HepG2 (cell line): ENCODE data around the gene COQ4. TPM values are rescaled to one million over a fixed set of nuclear protein-coding genes. Genes with fewer than 3 reads are reported as not detected.

Source experiments
- ATAC-seq: fragments of 200-7000 bp; cut with Tn5 transposase; 3 replicates; pipeline ENCODE4 v1.9.1; 2020; ENCODE audit warnings: mild to moderate bottlenecking, moderate library complexity
- BruUV-seq: library from RNA; stranded (reverse); fragments of 400-500 nt; replicated peaks from 2 replicates; lab custom pipeline; 2021; lab: Mats Ljungman, UMichigan
- CTCF ChIA-PET: fragments of 300-600 bp; formaldehyde crosslinking; extraction: SDS; loops from one replicate; lab custom pipeline; 2021; ENCODE audit warnings: low total read pairs, inconsistent platforms, low intra/inter-chr PET ratio; lab: Yijun Ruan, JAX
- POLR2A ChIA-PET: fragments of 350-600 bp; sonication (Branson Sonifier 250); formaldehyde crosslinking; loops from one replicate; lab custom pipeline; 2020; ENCODE audit warnings: antibody characterized with exemption, inconsistent platforms; lab: Yijun Ruan, JAX
- DNase-seq: peaks from one replicate; pipeline ENCODE4 v3.0.0-alpha.2; 2015; ENCODE audit warnings: low spot score
- FAIRE-seq: peaks from 3 replicates; lab custom pipeline; 2011; peaks lifted over from hg19 to GRCh38; lab: Jason Lieb, UNC
- H2AFZ ChIP-seq: one replicate; pipeline ENCODE4 v1.6.1; 2011; ENCODE audit warnings: low read length, inconsistent platforms
- H3K27ac ChIP-seq: fragments of 300-600 bp; 3 replicates; pipeline ENCODE4 v1.8.0; 2011; ENCODE audit warnings: mixed run types, mild to moderate bottlenecking, mixed read lengths, low read length, inconsistent platforms; ENCODE audit not compliant: insufficient read depth; ENCODE audit errors: extremely low read length
- H3K27me3 ChIP-seq, 2 experiments: fragments of 200-600 bp in 1 of 2; 2 replicates in 1 of 2; 3 replicates in 1 of 2; pipeline versions ENCODE4 v1.6.0 to v1.8.0; 2011; ENCODE audit warnings: low read length in 2 of 2, mild to moderate bottlenecking in 2 of 2, moderate library complexity in 2 of 2, inconsistent platforms in 1 of 2; ENCODE audit not compliant: insufficient read depth in 2 of 2, control insufficient read depth in 1 of 2
- H3K36me3 ChIP-seq, 2 experiments: fragments of 200-600 bp in 1 of 2; replicated peaks in 1 of 2; 2 replicates in 1 of 2; 3 replicates in 1 of 2; pipeline versions ENCODE4 v1.5.1 to v1.8.0; 2011; ENCODE audit warnings: low read length in 2 of 2, inconsistent platforms in 1 of 2; ENCODE audit not compliant: insufficient read depth in 2 of 2, control insufficient read depth in 1 of 2
- H3K4me1 ChIP-seq: 2 replicates; pipeline ENCODE4 v1.5.1; 2012; ENCODE audit warnings: low read length, inconsistent platforms; ENCODE audit not compliant: insufficient read depth
- H3K4me2 ChIP-seq: 2 replicates; pipeline ENCODE4 v1.6.0; 2011; ENCODE audit warnings: low read depth, low read length, inconsistent platforms
- H3K4me3 ChIP-seq, 3 experiments: fragments of 200-600 bp in 1 of 3; sonication (generic), shearing (Covaris generic) in 1 of 3; replicated peaks in 1 of 3; 2 replicates each; pipeline ENCODE4 v1.5.1; 2011 to 2016; ENCODE audit warnings: low read length in 3 of 3, inconsistent platforms in 2 of 3, low read depth in 2 of 3, mild to moderate bottlenecking in 2 of 3, control low read depth in 1 of 3, mixed read lengths in 1 of 3; ENCODE audit not compliant: insufficient read depth in 1 of 3
- H3K79me2 ChIP-seq: one replicate; pipeline ENCODE4 v1.6.1; 2011; ENCODE audit warnings: low read length, inconsistent platforms; ENCODE audit not compliant: insufficient read depth
- H3K9ac ChIP-seq: 2 replicates; pipeline ENCODE4 v1.6.0; 2011; ENCODE audit warnings: mild to moderate bottlenecking, low read depth, low read length, inconsistent platforms; ENCODE audit not compliant: insufficient read depth
- H3K9me3 ChIP-seq: 2 replicates; pipeline ENCODE4 v1.5.1; 2012; ENCODE audit warnings: mild to moderate bottlenecking, low read length
- H4K20me1 ChIP-seq: 2 replicates; pipeline ENCODE4 v1.6.0; 2011; ENCODE audit warnings: inconsistent platforms, mild to moderate bottlenecking, low read length, moderate library complexity; ENCODE audit not compliant: insufficient read depth
- ATM ChIP-seq: fragments of 450-650 bp; IDR thresholded peaks from 2 replicates; pipeline ENCODE4 v1.7.1; 2017; ENCODE audit warnings: mild to moderate bottlenecking, borderline replicate concordance
- FOSL2 ChIP-seq: sonication (generic); formaldehyde crosslinking; IDR thresholded peaks from 2 replicates; pipeline ENCODE4 v1.4.0; 2020; ENCODE audit warnings: missing genetic modification reagents
- JDP2 ChIP-seq: sonication (generic); formaldehyde crosslinking; IDR thresholded peaks from 2 replicates; pipeline ENCODE4 v1.8.1; 2022; ENCODE audit warnings: missing genetic modification reagents, borderline replicate concordance
- KDM3A ChIP-seq: IDR thresholded peaks from 2 replicates; pipeline ENCODE4 v1.6.1; 2018; ENCODE audit warnings: low read depth, missing compliant biosample characterization
- MTA1 ChIP-seq: sonication (generic); formaldehyde crosslinking; IDR thresholded peaks from 2 replicates; pipeline ENCODE4 v1.4.0; 2020; ENCODE audit warnings: missing genetic modification reagents, mild to moderate bottlenecking, borderline replicate concordance
- MZF1 ChIP-seq: sonication (generic); formaldehyde crosslinking; IDR thresholded peaks from 2 replicates; pipeline ENCODE4 v1.8.1; 2023; ENCODE audit warnings: mild to moderate bottlenecking, missing genetic modification reagents, borderline replicate concordance
- PHF20 ChIP-seq: sonication (generic); formaldehyde crosslinking; IDR thresholded peaks from 2 replicates; pipeline ENCODE4 v1.5.0; 2020; ENCODE audit warnings: mild to moderate bottlenecking, missing genetic modification reagents
- RCOR2 ChIP-seq: IDR thresholded peaks from 2 replicates; pipeline ENCODE4 v1.6.1; 2016; ENCODE audit warnings: missing biosample characterization, missing genetic modification reagents
- SP140L ChIP-seq: sonication (generic); formaldehyde crosslinking; IDR thresholded peaks from 2 replicates; pipeline ENCODE4 v1.4.0; 2020; ENCODE audit warnings: missing genetic modification reagents, borderline replicate concordance
- TBX3 ChIP-seq: fragments of 450-650 bp; IDR thresholded peaks from 2 replicates; pipeline ENCODE4 v1.6.1; 2017; ENCODE audit warnings: antibody characterized with exemption, mild to moderate bottlenecking, inconsistent platforms, borderline replicate concordance
- TEAD2 ChIP-seq: sonication (generic); formaldehyde crosslinking; IDR thresholded peaks from 2 replicates; pipeline ENCODE4 v1.9.0; 2021; ENCODE audit warnings: missing genetic modification reagents
- WGBS: methylation state at CpG from one replicate; pipeline ENCODE4 v1.1.6; 2017; ENCODE audit warnings: low lambda C conversion rate; 5-methylcytosine and 5-hydroxymethylcytosine counted together
- in situ Hi-C: cut with HindIII; loops from 2 replicates; pipeline ENCODE4 v1.10.0; 2017; ENCODE audit warnings: low pct_unique_long_range_greater_than_20kb; ENCODE audit not compliant: extremely low pct_ligation_motif_present
- intact Hi-C: fragments of 100-400 bp; cut with micrococcal nuclease; formaldehyde crosslinking; loops from one replicate; pipeline ENCODE4 v1.10.0; 2022; ENCODE audit not compliant: unreplicated experiment
- polyA plus RNA-seq, 8 experiments: library from polyadenylated mRNA; depleted of rRNA in 3 of 8; stranded (reverse) in 7 of 8; unstranded in 1 of 8; fragments of >200 nt; fragmentation: Illumina TruSeq in 4 of 8; extraction: Trizol in 4 of 8; gene quantifications; 2 replicates each; pipeline versions ENCODE4 v1.2.1 to v1.2.3, GENCODE V29; 2011 to 2016; ENCODE audit warnings: low read depth in 4 of 8, missing spikeins in 1 of 8, mixed read lengths in 1 of 8; ENCODE audit not compliant: insufficient read depth in 1 of 8
- total RNA-seq, 5 experiments: library from RNA; depleted of rRNA; stranded (reverse); fragments of >200 nt; fragmentation: Illumina TruSeq; extraction: Trizol; gene quantifications; 2 replicates each; pipeline ENCODE4 v1.2.3, GENCODE V29; 2016; ENCODE audit warnings: low read depth in 1 of 5
- TF ChIP-seq, protein P1 (sequence below): sonication (generic); formaldehyde crosslinking; IDR thresholded peaks from 2 replicates; pipeline ENCODE4 v1.4.0; 2020; ENCODE audit warnings: mild to moderate bottlenecking, missing genetic modification reagents
- TF ChIP-seq, protein P2 (sequence below): sonication (generic); formaldehyde crosslinking; IDR thresholded peaks from 2 replicates; pipeline ENCODE4 v1.5.0; 2020; ENCODE audit warnings: mild to moderate bottlenecking, low read depth, missing genetic modification reagents, borderline replicate concordance

Gene COQ4
- total and polyA plus RNA-seq, 2 of the 13 experiments (the other 11 are each of a cell fraction or from before 2014, with no cell fraction given), result 26.1 to 36.0 TPM

- TF ChIP-seq, protein P1, sequence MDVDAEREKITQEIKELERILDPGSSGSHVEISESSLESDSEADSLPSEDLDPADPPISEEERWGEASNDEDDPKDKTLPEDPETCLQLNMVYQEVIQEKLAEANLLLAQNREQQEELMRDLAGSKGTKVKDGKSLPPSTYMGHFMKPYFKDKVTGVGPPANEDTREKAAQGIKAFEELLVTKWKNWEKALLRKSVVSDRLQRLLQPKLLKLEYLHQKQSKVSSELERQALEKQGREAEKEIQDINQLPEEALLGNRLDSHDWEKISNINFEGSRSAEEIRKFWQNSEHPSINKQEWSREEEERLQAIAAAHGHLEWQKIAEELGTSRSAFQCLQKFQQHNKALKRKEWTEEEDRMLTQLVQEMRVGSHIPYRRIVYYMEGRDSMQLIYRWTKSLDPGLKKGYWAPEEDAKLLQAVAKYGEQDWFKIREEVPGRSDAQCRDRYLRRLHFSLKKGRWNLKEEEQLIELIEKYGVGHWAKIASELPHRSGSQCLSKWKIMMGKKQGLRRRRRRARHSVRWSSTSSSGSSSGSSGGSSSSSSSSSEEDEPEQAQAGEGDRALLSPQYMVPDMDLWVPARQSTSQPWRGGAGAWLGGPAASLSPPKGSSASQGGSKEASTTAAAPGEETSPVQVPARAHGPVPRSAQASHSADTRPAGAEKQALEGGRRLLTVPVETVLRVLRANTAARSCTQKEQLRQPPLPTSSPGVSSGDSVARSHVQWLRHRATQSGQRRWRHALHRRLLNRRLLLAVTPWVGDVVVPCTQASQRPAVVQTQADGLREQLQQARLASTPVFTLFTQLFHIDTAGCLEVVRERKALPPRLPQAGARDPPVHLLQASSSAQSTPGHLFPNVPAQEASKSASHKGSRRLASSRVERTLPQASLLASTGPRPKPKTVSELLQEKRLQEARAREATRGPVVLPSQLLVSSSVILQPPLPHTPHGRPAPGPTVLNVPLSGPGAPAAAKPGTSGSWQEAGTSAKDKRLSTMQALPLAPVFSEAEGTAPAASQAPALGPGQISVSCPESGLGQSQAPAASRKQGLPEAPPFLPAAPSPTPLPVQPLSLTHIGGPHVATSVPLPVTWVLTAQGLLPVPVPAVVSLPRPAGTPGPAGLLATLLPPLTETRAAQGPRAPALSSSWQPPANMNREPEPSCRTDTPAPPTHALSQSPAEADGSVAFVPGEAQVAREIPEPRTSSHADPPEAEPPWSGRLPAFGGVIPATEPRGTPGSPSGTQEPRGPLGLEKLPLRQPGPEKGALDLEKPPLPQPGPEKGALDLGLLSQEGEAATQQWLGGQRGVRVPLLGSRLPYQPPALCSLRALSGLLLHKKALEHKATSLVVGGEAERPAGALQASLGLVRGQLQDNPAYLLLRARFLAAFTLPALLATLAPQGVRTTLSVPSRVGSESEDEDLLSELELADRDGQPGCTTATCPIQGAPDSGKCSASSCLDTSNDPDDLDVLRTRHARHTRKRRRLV (CRISPR knock-in tag), result no peak
- TF ChIP-seq TEAD2 (CRISPR knock-in tag) (no peak), SP140L (CRISPR knock-in tag) (no peak), KDM3A (CRISPR knock-in tag) (no peak), ATM (no peak)
- TF ChIP-seq, protein P2, sequence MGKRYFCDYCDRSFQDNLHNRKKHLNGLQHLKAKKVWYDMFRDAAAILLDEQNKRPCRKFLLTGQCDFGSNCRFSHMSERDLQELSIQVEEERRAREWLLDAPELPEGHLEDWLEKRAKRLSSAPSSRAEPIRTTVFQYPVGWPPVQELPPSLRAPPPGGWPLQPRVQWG (CRISPR knock-in tag), result no peak
Observed at GRCh38 chr9:128372188-128372641, 49.6 kb downstream of the COQ4 start (continued).

- ATAC-seq (no peak), FAIRE-seq (no peak), DNase-seq (no peak)
- Histone ChIP-seq H3K4me2 (peak overlapping the region; percentile 77), H2AFZ (no peak overlapping the region), H3K4me3 (peak overlapping the region; percentile 87 to 92 (median 92)), H3K4me1 (peaks cover 15% of the 10 kb centered on the region), H3K79me2 (peaks cover 41% of the 10 kb centered on the region), H3K9ac (0 out of 2 replicates have a peak overlapping the region, but pooled peaks have one; percentile 95), H3K36me3 (peaks cover 3 to 16% of the 10 kb centered on the region in 2 experiments; a peak in 4 of 5 replicates), H3K27me3 (peaks cover 0 to 3% of the 10 kb centered on the region in 2 experiments; a peak in 1 of 5 replicates), H4K20me1 (no peaks in the 10 kb centered on the region), H3K27ac (no peak overlapping the region), H3K9me3 (no peaks in the 10 kb centered on the region)
- CTCF ChIA-PET, result no interaction called here
- no TSS peak for BruUV-seq
- intact Hi-C loops (no loop called here), in situ Hi-C loops (no loop called here)
- POLR2A ChIA-PET, result interaction anchor here (0.7 kb wide), 1 partner anchor 78 kb away, joined by 3 read pairs; no protein-coding TSS in a partner anchor
- WGBS, result 100% methylated on average over 1 of the region's 1 CpG
- TF ChIP-seq FOSL2 (CRISPR knock-in tag) (0 out of 2 replicates have a peak, but pooled peaks have one; percentile 11), RCOR2 (CRISPR knock-in tag) (no peak), PHF20 (CRISPR knock-in tag) (no peak), TBX3 (no peak), MTA1 (CRISPR knock-in tag) (no peak), JDP2 (CRISPR knock-in tag) (no peak), MZF1 (CRISPR knock-in tag) (no peak)
Observed at GRCh38 chr9:128372784-128373183, 50.1 kb downstream of the COQ4 start.
